Spinal cord (tissue), 10 donors: ENCODE measurements around the gene STMN1. TPM values are rescaled to one million over a fixed set of nuclear protein-coding genes. Genes with fewer than 3 reads are reported as not detected.
A peak's percentile ranks its signal among the peaks of the same experiment; 100 is the strongest.
"Not testable (repeated sequence)": the region's sequence is repeated elsewhere in the genome, so short reads cannot be mapped to it uniquely, and the experiment has no call there.

Experiments used
- DNase-seq, 6 donors: peaks; one replicate each; pipeline versions ENCODE4 v3.0.0 to v3.0.0-alpha.2; 2013 to 2015; ENCODE audit warnings: low spot score in 6 of 6, low read depth in 4 of 6
- H3K27ac ChIP-seq: one replicate; pipeline ENCODE4 v1.5.1; 2013; ENCODE audit warnings: low read depth, low read length, control low read depth
- H3K27me3 ChIP-seq: one replicate; pipeline ENCODE4 v1.6.1; 2013; ENCODE audit warnings: low read length; ENCODE audit not compliant: control insufficient read depth, insufficient read depth
- H3K36me3 ChIP-seq: one replicate; pipeline ENCODE4 v1.6.1; 2013; ENCODE audit warnings: low read length; ENCODE audit not compliant: control insufficient read depth, insufficient read depth
- H3K4me1 ChIP-seq: one replicate; pipeline ENCODE4 v1.6.1; 2013; ENCODE audit warnings: low read length; ENCODE audit not compliant: control insufficient read depth, insufficient read depth
- H3K4me3 ChIP-seq: one replicate; pipeline ENCODE4 v1.5.1; 2013; ENCODE audit warnings: low read depth, low read length, control low read depth
- H3K9me3 ChIP-seq: one replicate; pipeline ENCODE4 v1.6.1; 2013; ENCODE audit warnings: low read length; ENCODE audit not compliant: control insufficient read depth, insufficient read depth
- WGBS: methylation state at CpG from one replicate; pipeline ENCODE4 v1.1.5; 2013; ENCODE audit warnings: missing lambda C conversion rate; ENCODE audit not compliant: insufficient coverage; 5-methylcytosine and 5-hydroxymethylcytosine counted together
- long read RNA-seq, 4 donors: transcript quantifications; one replicate each; lab custom pipeline, GENCODE V29; 2026
- polyA plus RNA-seq, 2 donors: library from polyadenylated mRNA; unstranded; fragments of 120-200 nt; gene quantifications; one replicate each; pipeline ENCODE4 v1.2.1, GENCODE V29; 2013; ENCODE audit not compliant: insufficient read length in 2 of 2
- total RNA-seq, 2 donors: library from RNA; depleted of rRNA in 1 of 2; stranded (reverse); fragments of 120-200 nt in 1 of 2; fragments of >200 nt in 1 of 2; gene quantifications; one replicate each; pipeline versions ENCODE4 v1.2.3 to v1.2.4, GENCODE V29; 2013 to 2014
- donor health status: healthy.

STMN1 gene
- total RNA-seq: 100 to 1,000 TPM; 258 to 645 TPM
- polyA plus RNA-seq: 1,000 to 10,000 TPM; 1,353 to 1,551 TPM
- long read RNA-seq, donor 1, transcript STMN1-206 (5 exons, 1,504 nt): major isoform, 333 of 659 reads
- long read RNA-seq, donor 1, partial matches to known transcripts: 306 of 659 reads
- long read RNA-seq, donor 1, other reads (novel, unspliced or antisense): 15 of 659 reads
- long read RNA-seq, donor 2, transcript STMN1-206 (5 exons, 1,504 nt): major isoform, 116 of 176 reads
- long read RNA-seq, donor 2, partial matches to known transcripts: 60 of 176 reads
- long read RNA-seq, donor 2, other reads (novel, unspliced or antisense): 0 of 176 reads
- long read RNA-seq, donor 3, transcript STMN1-206 (5 exons, 1,504 nt): major isoform, 181 of 360 reads
- long read RNA-seq, donor 3, partial matches to known transcripts: 168 of 360 reads
- long read RNA-seq, donor 3, other reads (novel, unspliced or antisense): 9 of 360 reads
- long read RNA-seq, donor 4, transcript STMN1-206 (5 exons, 1,504 nt): major isoform, 248 of 554 reads
- long read RNA-seq, donor 4, partial matches to known transcripts: 287 of 554 reads
- long read RNA-seq, donor 4, other reads (novel, unspliced or antisense): 15 of 554 reads

GRCh38 chr1:25905680-25906643 is at the start of gene STMN1:
STMN1 (minus strand) TSS chr1:25906419; CDS start chr1:25904676, 1,743 bp downstream.
- H3K4me1 ChIP-seq: peaks cover 25% of the 10 kb centered on the region
- DNase-seq: peak in 5 of 6 donors; percentile 90 to 99 (median 95)

GRCh38 chr1:25955553-25955952 is 49.3 kb upstream of the STMN1 start:
- no peak overlapping the region for H3K4me3 ChIP-seq
- H3K9me3 ChIP-seq: no peaks in the 10 kb centered on the region
- DNase-seq: no peak
- peaks cover 10% of the 10 kb centered on the region for H3K36me3 ChIP-seq
- peaks cover 3% of the 10 kb centered on the region for H3K4me1 ChIP-seq
- no peak overlapping the region for H3K27ac ChIP-seq
- H3K27me3 ChIP-seq: no peaks in the 10 kb centered on the region

More at GRCh38 chr1:25905680-25906643, at the start of gene STMN1:
- Histone ChIP-seq H3K27ac (peak within 1 kb of the TSS; percentile 94), H3K36me3 (peaks cover 8% of the 10 kb centered on the region), H3K9me3 (no peaks in the 10 kb centered on the region), H3K4me3 (peak within 1 kb of the TSS; percentile 86), H3K27me3 (no peaks in the 10 kb centered on the region)
- WGBS: 0% methylated on average over 98 of the region's 102 CpGs

- peaks cover 7% of the 10 kb centered on the region for H3K36me3 ChIP-seq
- H3K9me3 ChIP-seq: no peaks in the 10 kb centered on the region
- WGBS: 90% methylated on average over 8 of the region's 10 CpGs
- no peaks in the 10 kb centered on the region for H3K27me3 ChIP-seq
- DNase-seq: no peak
- H3K4me3 ChIP-seq: no peak overlapping the region
- H3K4me1 ChIP-seq: peaks cover 3% of the 10 kb centered on the region
- H3K27ac ChIP-seq: no peak overlapping the region
These were observed 48.2 kb upstream of the STMN1 start for GRCh38 chr1:25954282-25954938.

GRCh38 chr1:25952841-25953401 is 46.7 kb upstream of the STMN1 start:
- WGBS: 45% methylated on average over 3 of the region's 4 CpGs
- no peaks in the 10 kb centered on the region for H3K27me3 ChIP-seq
- H3K9me3 ChIP-seq: no peaks in the 10 kb centered on the region
- no peak overlapping the region for H3K4me3 ChIP-seq
- H3K36me3 ChIP-seq: peaks cover 3% of the 10 kb centered on the region
- peak in 2 of 6 donors; percentile 31 to 92 for DNase-seq
- peaks cover 3% of the 10 kb centered on the region for H3K4me1 ChIP-seq
- H3K27ac ChIP-seq: no peak overlapping the region

- no peaks in the 10 kb centered on the region for H3K27me3 ChIP-seq
- H3K4me3 ChIP-seq: no peak overlapping the region
- H3K36me3 ChIP-seq: no peaks in the 10 kb centered on the region
- peaks cover 3% of the 10 kb centered on the region for H3K4me1 ChIP-seq
- 100% methylated on average over 2 of the region's 4 CpGs for WGBS
- H3K9me3 ChIP-seq: no peaks in the 10 kb centered on the region
- DNase-seq: no peak
- no peak overlapping the region for H3K27ac ChIP-seq
These were observed 42.4 kb upstream of the STMN1 start for GRCh38 chr1:25948641-25949040.

- no peaks in the 10 kb centered on the region for H3K27me3 ChIP-seq
- no peak overlapping the region for H3K4me3 ChIP-seq
- no peaks in the 10 kb centered on the region for H3K4me1 ChIP-seq
- H3K36me3 ChIP-seq: no peaks in the 10 kb centered on the region
- WGBS: no CpG with 5 or more reads among the region's 2 CpGs
- no peak for DNase-seq
- no peaks in the 10 kb centered on the region for H3K9me3 ChIP-seq
- no peak overlapping the region for H3K27ac ChIP-seq
These were observed 40.8 kb upstream of the STMN1 start for GRCh38 chr1:25947027-25947426.

- Histone ChIP-seq H3K4me1 (no peaks in the 10 kb centered on the region), H3K4me3 (no peak overlapping the region), H3K36me3 (no peaks in the 10 kb centered on the region), H3K9me3 (no peaks in the 10 kb centered on the region), H3K27ac (no peak overlapping the region), H3K27me3 (no peaks in the 10 kb centered on the region)
- no peak for DNase-seq
- WGBS: 50% methylated on average over 3 of the region's 5 CpGs
These were observed 39.5 kb upstream of the STMN1 start for GRCh38 chr1:25945761-25946160.

GRCh38 chr1:25944986-25945385 is 38.8 kb upstream of the STMN1 start:
- H3K4me3 ChIP-seq: no peak overlapping the region
- no peak overlapping the region for H3K27ac ChIP-seq
- no peaks in the 10 kb centered on the region for H3K4me1 ChIP-seq
- WGBS: 69% methylated on average over 2 of the region's 3 CpGs
- no peaks in the 10 kb centered on the region for H3K27me3 ChIP-seq
- H3K36me3 ChIP-seq: no peaks in the 10 kb centered on the region
- peak in 1 of 6 donors; percentile 20 for DNase-seq
- H3K9me3 ChIP-seq: no peaks in the 10 kb centered on the region

GRCh38 chr1:25943511-25943910 is 37.3 kb upstream of the STMN1 start:
- not testable (repeated sequence) for H3K4me3 ChIP-seq, H3K27me3 ChIP-seq, H3K9me3 ChIP-seq, DNase-seq, H3K36me3 ChIP-seq, H3K27ac ChIP-seq, H3K4me1 ChIP-seq
- no CpG with 5 or more reads among the region's 5 CpGs for WGBS
